ENCODE measurements around the gene EFCAB14. TPM values are rescaled to one million over a fixed set of nuclear protein-coding genes. Genes with fewer than 3 reads are reported as not detected.

Gene EFCAB14
- total and polyA plus RNA-seq, 2 of the 4 experiments (the other 2 are of a cell fraction) = 28.6 to 43.0 TPM

DNA sequence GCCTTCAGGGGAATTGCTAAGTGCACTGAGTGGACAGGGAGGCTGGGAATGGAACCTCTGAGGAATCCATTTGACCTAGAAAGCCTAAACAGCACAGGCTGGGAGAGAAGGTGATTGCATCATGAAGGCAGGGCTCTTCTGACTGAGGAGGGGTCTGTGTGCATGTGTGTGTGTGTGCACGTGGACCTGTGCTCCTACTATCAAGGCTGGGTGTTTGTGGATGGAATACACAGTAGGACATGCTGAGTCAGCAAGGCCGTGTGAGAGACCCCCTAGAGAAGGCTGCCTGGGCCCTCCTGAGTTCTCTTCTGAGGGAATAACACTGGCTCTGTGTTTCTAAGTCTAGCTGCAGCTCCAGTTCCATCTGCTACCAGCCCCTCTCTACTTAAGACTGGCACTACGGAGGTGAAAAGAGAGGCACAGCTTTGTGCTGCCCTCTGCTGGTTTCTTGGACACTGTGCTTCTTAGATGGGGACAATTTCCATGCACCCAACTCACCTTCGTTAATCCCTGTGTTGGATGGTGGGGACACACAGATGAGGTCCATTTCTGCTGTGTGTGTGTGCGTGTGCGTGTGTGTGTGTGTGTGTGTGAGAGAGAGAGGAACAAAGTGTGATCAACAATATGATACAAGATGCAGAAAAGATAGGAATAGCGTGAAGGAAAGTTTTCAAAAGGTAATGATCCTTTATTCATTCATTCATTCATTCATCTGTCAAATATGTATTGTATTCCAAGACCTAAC, 6.2 kb upstream of the EFCAB14 start (continued):
- TF ChIP-seq, protein P1, sequence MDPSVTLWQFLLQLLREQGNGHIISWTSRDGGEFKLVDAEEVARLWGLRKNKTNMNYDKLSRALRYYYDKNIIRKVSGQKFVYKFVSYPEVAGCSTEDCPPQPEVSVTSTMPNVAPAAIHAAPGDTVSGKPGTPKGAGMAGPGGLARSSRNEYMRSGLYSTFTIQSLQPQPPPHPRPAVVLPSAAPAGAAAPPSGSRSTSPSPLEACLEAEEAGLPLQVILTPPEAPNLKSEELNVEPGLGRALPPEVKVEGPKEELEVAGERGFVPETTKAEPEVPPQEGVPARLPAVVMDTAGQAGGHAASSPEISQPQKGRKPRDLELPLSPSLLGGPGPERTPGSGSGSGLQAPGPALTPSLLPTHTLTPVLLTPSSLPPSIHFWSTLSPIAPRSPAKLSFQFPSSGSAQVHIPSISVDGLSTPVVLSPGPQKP (IDR thresholded peaks at IDR 0.05; ENCODE audit: borderline replicate concordance, low read depth, low read length) = no peak

GRCh38 chr1:46723901-46724300, 5.0 kb upstream of the EFCAB14 start:
- Histone ChIP-seq H2AK9ac (replicated peaks; ENCODE audit: low read depth, low read length, poor library complexity) (no peak overlapping the region), H4K91ac (ENCODE audit: insufficient read depth, low read depth, low read length) (no peak overlapping the region), H2BK120ac (ENCODE audit: low read depth, low read length) (no peak overlapping the region), H3K14ac (replicated peaks; ENCODE audit: low read depth, low read length) (no peak overlapping the region), H3K27ac (ENCODE audit: insufficient read depth, low read length) (no peak overlapping the region), H3K18ac (ENCODE audit: low read depth, low read length) (no peak overlapping the region), H3K9me1 (ENCODE audit: insufficient read depth, low read length) (no peaks in the 10 kb centered on the region; the same call in 1 of the 2 replicates), H3K4me2 (ENCODE audit: low read depth, low read length) (no peak overlapping the region), H3K23ac (ENCODE audit: low read depth, low read length) (no peak overlapping the region), H4K8ac (ENCODE audit: low read depth in 2 of 2, low read length in 2 of 2) (no peak overlapping the region), H3K9ac (ENCODE audit: low read depth, low read length) (no peak overlapping the region), H3K36me3 (ENCODE audit: control insufficient read depth, insufficient read depth, low read length) (no peaks in the 10 kb centered on the region), H2AK5ac (ENCODE audit: low read depth, low read length) (no peak overlapping the region), H2AFZ (replicated peaks; ENCODE audit: low read length, poor library complexity) (no peak overlapping the region), H2BK20ac (ENCODE audit: low read depth, low read length) (no peak overlapping the region), H3K9me3 (ENCODE audit: control insufficient read depth, insufficient read depth, low read length) (no peaks in the 10 kb centered on the region), H3K79me1 (ENCODE audit: low read depth in 1 of 2, low read length in 2 of 2) (no peaks in the 10 kb centered on the region; a peak in 1 of 4 replicates), H2BK5ac (ENCODE audit: low read depth, low read length, poor library complexity, severe bottlenecking) (no peak overlapping the region), H3K56ac (ENCODE audit: extremely low read depth, insufficient read depth, low read length) (no peak overlapping the region), H3K4me3 (ENCODE audit: insufficient read depth, low read depth, low read length) (no peak overlapping the region), H4K20me1 (ENCODE audit: insufficient read depth, low read length) (no peaks in the 10 kb centered on the region), H3K4me1 (ENCODE audit: control insufficient read depth, insufficient read depth, low read length) (peaks cover 2% of the 10 kb centered on the region; the same call in 1 of the 2 replicates), H3K4ac (ENCODE audit: low read depth, low read length) (no peak overlapping the region), H4K5ac (ENCODE audit: low read depth, low read length) (no peak overlapping the region), H3K27me3 (ENCODE audit: control insufficient read depth, insufficient read depth, low read length) (peaks cover 17% of the 10 kb centered on the region), H2BK15ac (ENCODE audit: low read depth, low read length) (no peak overlapping the region)
- ATAC-seq (ENCODE audit: low read depth) (no peak), DNase-seq (no peak)
- no CpG with 5 or more reads among the region's 4 CpGs for WGBS, 2 experiments (ENCODE audit: extremely low coverage in 2 of 2, insufficient read length in 1 of 2)
- ChIA-PET CTCF (no interaction called here), POLR2A (ENCODE audit: unreplicated experiment) (no interaction called here)
- intact Hi-C loops (cut with micrococcal nuclease) (loop anchor here (2.0 kb wide), 1 partner anchor 247 kb away; no protein-coding TSS in a partner anchor), in situ Hi-C loops (cut with MboI; ENCODE audit: low sequenced_read_pairs) (loop anchor here (25.0 kb wide), 1 partner anchor 312 kb away; no protein-coding TSS in a partner anchor), dilution Hi-C loops (cut with HindIII; ENCODE audit: low sequenced_read_pairs, unreplicated experiment) (no loop called here)
- BruUV-seq (replicated peaks) = no TSS peak
- no peak for TF ChIP-seq BHLHE40 (IDR thresholded peaks at IDR 0.05; ENCODE audit: low read depth, low read length)
- TF ChIP-seq RFX5 (IDR thresholded peaks at IDR 0.05; ENCODE audit: low read depth, low read length) = no peak
- TF ChIP-seq SMC3 (IDR thresholded peaks at IDR 0.05; ENCODE audit: low read depth, low read length) = no peak
- no peak for TF ChIP-seq MXI1 (IDR thresholded peaks at IDR 0.05; ENCODE audit: borderline replicate concordance, low read depth, low read length)
- no peak for TF ChIP-seq NFE2L2 (IDR thresholded peaks at IDR 0.05; ENCODE audit: low read depth, low read length)
- TF ChIP-seq FOS (IDR thresholded peaks at IDR 0.05; ENCODE audit: low read depth, low read length) = no peak
- no peak for TF ChIP-seq CTCF (conservative IDR thresholded peaks at IDR 0.05; ENCODE audit: low read depth, low read length)
- TF ChIP-seq MAFK (IDR thresholded peaks at IDR 0.05; ENCODE audit: low read depth, low read length) = no peak
- no peak for TF ChIP-seq CEBPB (IDR thresholded peaks at IDR 0.05; ENCODE audit: low read depth, low read length)
- TF ChIP-seq, protein P2, sequence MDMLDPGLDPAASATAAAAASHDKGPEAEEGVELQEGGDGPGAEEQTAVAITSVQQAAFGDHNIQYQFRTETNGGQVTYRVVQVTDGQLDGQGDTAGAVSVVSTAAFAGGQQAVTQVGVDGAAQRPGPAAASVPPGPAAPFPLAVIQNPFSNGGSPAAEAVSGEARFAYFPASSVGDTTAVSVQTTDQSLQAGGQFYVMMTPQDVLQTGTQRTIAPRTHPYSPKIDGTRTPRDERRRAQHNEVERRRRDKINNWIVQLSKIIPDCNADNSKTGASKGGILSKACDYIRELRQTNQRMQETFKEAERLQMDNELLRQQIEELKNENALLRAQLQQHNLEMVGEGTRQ (IDR thresholded peaks at IDR 0.05; ENCODE audit: low read depth, low read length) = no peak
- no peak for TF ChIP-seq CHD1 (IDR thresholded peaks at IDR 0.05; ENCODE audit: low read depth, low read length)
- TF ChIP-seq POLR2A (IDR thresholded peaks at IDR 0.05; ENCODE audit: low read depth, low read length) = no peak

All from IMR-90 (cell line).